ENCODE measurements around the gene BCL10. TPM values are rescaled to one million over a fixed set of nuclear protein-coding genes. Genes with fewer than 3 reads are reported as not detected.

Gene BCL10
- total RNA-seq, 3 donors from 2014 or later (not counting 1 experiment from before 2014, with no cell fraction given), result 46.3 to 49.2 (median 48.7) TPM

GRCh38 chr1:85268801-85269585 lies 7.4 kb downstream of the BCL10 start:
- Mint-ChIP-seq H3K4me3 (no peak overlapping the region), H3K27ac (peak overlapping the region in 1 of 2 donors; percentile 28), H3K36me3 (peaks cover 5% of the 10 kb centered on the region), H3K27me3 (ENCODE audit: low read depth in 2 of 2) (no peaks in the 10 kb centered on the region), H3K9me3 (no peaks in the 10 kb centered on the region), H3K4me1 (peaks cover 27 to 29% of the 10 kb centered on the region in 2 donors)
- no peaks in the 10 kb centered on the region for H3K27me3 ChIP-seq (ENCODE audit: control insufficient read depth, insufficient read depth, low read length)
- whole genome bisulfite sequencing (ENCODE audit: insufficient coverage), result 99% methylated on average over 5 of the region's 5 CpGs
- peaks cover 59% of the 10 kb centered on the region for H3K36me3 ChIP-seq (ENCODE audit: control insufficient read depth, insufficient read depth, low read length)
- H3K4me1 ChIP-seq (ENCODE audit: control insufficient read depth, insufficient read depth, low read length), result no peaks in the 10 kb centered on the region
- TF ChIP-seq CTCF (IDR thresholded peaks at IDR 0.05), result no peak
- no peak overlapping the region for H3K27ac ChIP-seq (ENCODE audit: low read length)
- no peak for DNase-seq
- H3K9me3 ChIP-seq (ENCODE audit: control insufficient read depth, insufficient read depth, low read length), result no peaks in the 10 kb centered on the region
- no peak overlapping the region for H3K4me3 ChIP-seq (ENCODE audit: low read length)
- no peak for ATAC-seq
- intact Hi-C loops (cut with micrococcal nuclease), result no loop called here

- Mint-ChIP-seq H3K36me3 (peaks cover 5% of the 10 kb centered on the region), H3K4me3 (no peak overlapping the region), H3K27ac (no peak overlapping the region), H3K4me1 (peaks cover 13 to 15% of the 10 kb centered on the region in 2 donors), H3K27me3 (ENCODE audit: low read depth in 2 of 2) (no peaks in the 10 kb centered on the region), H3K9me3 (no peaks in the 10 kb centered on the region)
- no peak for DNase-seq
- H3K27me3 ChIP-seq (ENCODE audit: control insufficient read depth, insufficient read depth, low read length), result no peaks in the 10 kb centered on the region
- intact Hi-C loops (cut with micrococcal nuclease), result no loop called here
- TF ChIP-seq CTCF (IDR thresholded peaks at IDR 0.05), result no peak
- no peak overlapping the region for H3K4me3 ChIP-seq (ENCODE audit: low read length)
- H3K4me1 ChIP-seq (ENCODE audit: control insufficient read depth, insufficient read depth, low read length), result no peaks in the 10 kb centered on the region
- ATAC-seq, result no peak
- H3K9me3 ChIP-seq (ENCODE audit: control insufficient read depth, insufficient read depth, low read length), result no peaks in the 10 kb centered on the region
- H3K36me3 ChIP-seq (ENCODE audit: control insufficient read depth, insufficient read depth, low read length), result peaks cover 62% of the 10 kb centered on the region
- no peak overlapping the region for H3K27ac ChIP-seq (ENCODE audit: low read length)
- 83% methylated on average over 2 of the region's 2 CpGs for WGBS (ENCODE audit: insufficient coverage)
Observed at GRCh38 chr1:85267313-85267712, 9.1 kb downstream of the BCL10 start.

GRCh38 chr1:85264150-85264549 lies 12.3 kb downstream of the BCL10 start:
- Histone ChIP-seq H3K36me3 (ENCODE audit: control insufficient read depth, insufficient read depth, low read length) (peaks cover 40% of the 10 kb centered on the region), H3K4me1 (ENCODE audit: control insufficient read depth, insufficient read depth, low read length) (peaks cover 5% of the 10 kb centered on the region), H3K4me3 (ENCODE audit: low read length) (no peak overlapping the region), H3K27ac (ENCODE audit: low read length) (no peak overlapping the region), H3K27me3 (ENCODE audit: control insufficient read depth, insufficient read depth, low read length) (no peaks in the 10 kb centered on the region), H3K9me3 (ENCODE audit: control insufficient read depth, insufficient read depth, low read length) (no peaks in the 10 kb centered on the region)
- Mint-ChIP-seq H3K27me3 (ENCODE audit: low read depth in 2 of 2) (no peaks in the 10 kb centered on the region), H3K4me3 (no peak overlapping the region), H3K4me1 (peaks cover 15 to 17% of the 10 kb centered on the region in 2 donors), H3K36me3 (peaks cover 3% of the 10 kb centered on the region), H3K9me3 (no peaks in the 10 kb centered on the region), H3K27ac (peak overlapping the region in 1 of 2 donors; percentile 1)
- intact Hi-C loops (cut with micrococcal nuclease), result no loop called here
- TF ChIP-seq CTCF (IDR thresholded peaks at IDR 0.05), result no peak
- no peak for DNase-seq
- 100% methylated on average over 2 of the region's 2 CpGs for WGBS (ENCODE audit: insufficient coverage)
- ATAC-seq, result no peak

- DNase-seq, result no peak
- H3K4me1 Mint-ChIP-seq, result peaks cover 20% of the 10 kb centered on the region in 2 donors
- intact Hi-C loops (cut with micrococcal nuclease), result no loop called here
- Histone ChIP-seq H3K27ac (ENCODE audit: low read length) (no peak overlapping the region), H3K27me3 (ENCODE audit: control insufficient read depth, insufficient read depth, low read length) (no peaks in the 10 kb centered on the region), H3K4me3 (ENCODE audit: low read length) (no peak overlapping the region), H3K4me1 (ENCODE audit: control insufficient read depth, insufficient read depth, low read length) (peaks cover 12% of the 10 kb centered on the region), H3K9me3 (ENCODE audit: control insufficient read depth, insufficient read depth, low read length) (no peaks in the 10 kb centered on the region), H3K36me3 (ENCODE audit: control insufficient read depth, insufficient read depth, low read length) (peaks cover 32% of the 10 kb centered on the region)
- H3K9me3 Mint-ChIP-seq, result no peaks in the 10 kb centered on the region
- peak overlapping the region; percentile 37 for H3K4me3 Mint-ChIP-seq
- no peaks in the 10 kb centered on the region for H3K27me3 Mint-ChIP-seq (ENCODE audit: low read depth in 2 of 2)
- H3K36me3 Mint-ChIP-seq, result no peaks in the 10 kb centered on the region
- H3K27ac Mint-ChIP-seq, result no peak overlapping the region
- no peak for ATAC-seq
- TF ChIP-seq CTCF (IDR thresholded peaks at IDR 0.05), result no peak
Observed at GRCh38 chr1:85262985-85263384, 13.4 kb downstream of the BCL10 start.
